Stimulated activated naive CD8-positive, alpha-beta T cell treated with anti-CD3 and anti-CD28 coated beads, Interleukin-15, Interleukin-2, amounts not matched to agents 100 U/mL and 50 U/mL, for 24 hours (primary cell): Measurements from ENCODE around the gene DOCK7.
A peak's percentile ranks its signal among the peaks of the same experiment; 100 is the strongest.

Experiments
- ATAC-seq: fragments of 150-1000 bp; cut with Tn5 transposase; one replicate; pipeline ENCODE4 v1.10.0; 2021
- DNase-seq: peaks from one replicate; pipeline ENCODE4 v3.0.0; 2021

Gene DOCK7

GRCh38 chr1:62415687-62416086 lies 272.5 kb downstream of the DOCK7 start:
- no peak for DNase-seq
- no peak for ATAC-seq

GRCh38 chr1:62407398-62408009 lies 280.7 kb downstream of the DOCK7 start:
- DNase-seq: no peak
- peak; percentile 46 for ATAC-seq

- ATAC-seq: no peak
- DNase-seq: no peak
Measured at GRCh38 chr1:62406576-62406975, 281.6 kb downstream of the DOCK7 start.

- ATAC-seq: no peak
- no peak for DNase-seq
Measured at GRCh38 chr1:62405247-62405646, 282.9 kb downstream of the DOCK7 start.
